Measurements from ENCODE around the gene THTPA. TPM values are rescaled to one million over a fixed set of nuclear protein-coding genes. Genes with fewer than 3 reads are reported as not detected.

The THTPA gene
- total and polyA plus RNA-seq, 2 of the 13 experiments (the other 11 are each of a cell fraction or from before 2014, with no cell fraction given), result 7.4 to 8.7 TPM

DNA sequence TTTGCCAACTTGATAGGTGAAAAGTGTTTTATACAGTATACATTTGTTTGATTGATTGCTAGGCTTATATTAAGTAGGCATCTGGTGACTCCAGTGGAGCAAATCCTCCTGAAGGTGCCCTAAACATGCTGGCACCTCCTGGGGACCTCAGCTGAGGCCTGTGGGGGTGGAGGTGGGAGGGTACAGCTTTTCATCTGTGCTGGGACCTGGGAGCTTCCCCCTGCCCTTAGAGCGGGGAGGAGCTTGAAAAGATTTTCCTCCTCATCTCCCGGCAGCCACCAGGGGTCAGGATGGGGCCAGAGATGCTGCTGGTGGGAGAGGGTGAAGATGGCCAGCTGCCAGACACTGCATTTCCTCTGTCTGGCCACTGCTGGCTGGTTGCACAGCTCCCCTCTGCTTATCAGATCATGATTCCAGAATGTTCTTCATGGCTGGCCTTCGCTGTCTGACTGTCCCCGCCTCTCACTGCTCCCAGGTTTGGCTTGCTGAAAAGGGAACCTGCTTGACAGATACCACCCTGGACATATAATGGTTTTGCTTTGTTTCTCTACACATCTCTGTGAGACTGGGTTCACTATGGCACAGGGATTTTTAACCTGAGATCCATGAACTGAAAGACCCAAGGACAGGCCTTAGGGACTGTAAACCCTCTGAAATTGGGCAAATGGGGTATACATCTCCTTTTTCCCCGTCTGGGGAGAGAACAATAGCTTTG lies 33.0 kb downstream of the THTPA start (continued):
- TF ChIP-seq, protein P1, sequence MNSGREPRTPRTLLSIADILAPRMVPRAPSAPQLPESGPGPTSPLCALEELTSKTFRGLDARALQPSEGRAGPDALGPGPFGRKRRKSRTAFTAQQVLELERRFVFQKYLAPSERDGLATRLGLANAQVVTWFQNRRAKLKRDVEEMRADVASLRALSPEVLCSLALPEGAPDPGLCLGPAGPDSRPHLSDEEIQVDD (CRISPR knock-in tag; IDR thresholded peaks at IDR 0.05; ENCODE audit: borderline replicate concordance), result peak; percentile 93
- TF ChIP-seq ARNTL (CRISPR knock-in tag; IDR thresholded peaks at IDR 0.05), result peak; percentile 67; the same call in 1 of the 2 replicates
- TF ChIP-seq GABPA (IDR thresholded peaks at IDR 0.05; ENCODE audit: low read depth, low read length), result no peak
- peak; percentile 51; the same call in 1 of the 2 replicates for TF ChIP-seq GABPA (CRISPR knock-in tag; IDR thresholded peaks at IDR 0.05; ENCODE audit: low read depth)
- TF ChIP-seq, protein P2, sequence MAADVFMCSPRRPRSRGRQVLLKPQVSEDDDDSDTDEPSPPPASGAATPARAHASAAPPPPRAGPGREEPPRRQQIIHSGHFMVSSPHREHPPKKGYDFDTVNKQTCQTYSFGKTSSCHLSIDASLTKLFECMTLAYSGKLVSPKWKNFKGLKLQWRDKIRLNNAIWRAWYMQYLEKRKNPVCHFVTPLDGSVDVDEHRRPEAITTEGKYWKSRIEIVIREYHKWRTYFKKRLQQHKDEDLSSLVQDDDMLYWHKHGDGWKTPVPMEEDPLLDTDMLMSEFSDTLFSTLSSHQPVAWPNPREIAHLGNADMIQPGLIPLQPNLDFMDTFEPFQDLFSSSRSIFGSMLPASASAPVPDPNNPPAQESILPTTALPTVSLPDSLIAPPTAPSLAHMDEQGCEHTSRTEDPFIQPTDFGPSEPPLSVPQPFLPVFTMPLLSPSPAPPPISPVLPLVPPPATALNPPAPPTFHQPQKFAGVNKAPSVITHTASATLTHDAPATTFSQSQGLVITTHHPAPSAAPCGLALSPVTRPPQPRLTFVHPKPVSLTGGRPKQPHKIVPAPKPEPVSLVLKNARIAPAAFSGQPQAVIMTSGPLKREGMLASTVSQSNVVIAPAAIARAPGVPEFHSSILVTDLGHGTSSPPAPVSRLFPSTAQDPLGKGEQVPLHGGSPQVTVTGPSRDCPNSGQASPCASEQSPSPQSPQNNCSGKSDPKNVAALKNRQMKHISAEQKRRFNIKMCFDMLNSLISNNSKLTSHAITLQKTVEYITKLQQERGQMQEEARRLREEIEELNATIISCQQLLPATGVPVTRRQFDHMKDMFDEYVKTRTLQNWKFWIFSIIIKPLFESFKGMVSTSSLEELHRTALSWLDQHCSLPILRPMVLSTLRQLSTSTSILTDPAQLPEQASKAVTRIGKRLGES (CRISPR knock-in tag; IDR thresholded peaks at IDR 0.05; ENCODE audit: borderline replicate concordance), result no peak
- no peak for TF ChIP-seq HNRNPLL (IDR thresholded peaks at IDR 0.05; ENCODE audit: low read depth, low read length, poor library complexity, severe bottlenecking)
- TF ChIP-seq, protein P3, sequence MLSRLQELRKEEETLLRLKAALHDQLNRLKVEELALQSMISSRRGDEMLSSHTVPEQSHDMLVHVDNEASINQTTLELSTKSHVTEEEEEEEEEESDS (CRISPR knock-in tag; IDR thresholded peaks at IDR 0.05; ENCODE audit: borderline replicate concordance), result peak; percentile 92; the same call in 1 of the 2 replicates
- TF ChIP-seq, protein P4, sequence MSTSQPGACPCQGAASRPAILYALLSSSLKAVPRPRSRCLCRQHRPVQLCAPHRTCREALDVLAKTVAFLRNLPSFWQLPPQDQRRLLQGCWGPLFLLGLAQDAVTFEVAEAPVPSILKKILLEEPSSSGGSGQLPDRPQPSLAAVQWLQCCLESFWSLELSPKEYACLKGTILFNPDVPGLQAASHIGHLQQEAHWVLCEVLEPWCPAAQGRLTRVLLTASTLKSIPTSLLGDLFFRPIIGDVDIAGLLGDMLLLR (CRISPR knock-in tag; IDR thresholded peaks at IDR 0.05), result peak; percentile 76; the same call in 1 of the 2 replicates
- TF ChIP-seq, protein P5, sequence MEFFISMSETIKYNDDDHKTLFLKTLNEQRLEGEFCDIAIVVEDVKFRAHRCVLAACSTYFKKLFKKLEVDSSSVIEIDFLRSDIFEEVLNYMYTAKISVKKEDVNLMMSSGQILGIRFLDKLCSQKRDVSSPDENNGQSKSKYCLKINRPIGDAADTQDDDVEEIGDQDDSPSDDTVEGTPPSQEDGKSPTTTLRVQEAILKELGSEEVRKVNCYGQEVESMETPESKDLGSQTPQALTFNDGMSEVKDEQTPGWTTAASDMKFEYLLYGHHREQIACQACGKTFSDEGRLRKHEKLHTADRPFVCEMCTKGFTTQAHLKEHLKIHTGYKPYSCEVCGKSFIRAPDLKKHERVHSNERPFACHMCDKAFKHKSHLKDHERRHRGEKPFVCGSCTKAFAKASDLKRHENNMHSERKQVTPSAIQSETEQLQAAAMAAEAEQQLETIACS (CRISPR knock-in tag; IDR thresholded peaks at IDR 0.05), result no peak
- peak; percentile 90 for TF ChIP-seq KLF9 (CRISPR knock-in tag; IDR thresholded peaks at IDR 0.05; ENCODE audit: low read depth)
- TF ChIP-seq, protein P6, sequence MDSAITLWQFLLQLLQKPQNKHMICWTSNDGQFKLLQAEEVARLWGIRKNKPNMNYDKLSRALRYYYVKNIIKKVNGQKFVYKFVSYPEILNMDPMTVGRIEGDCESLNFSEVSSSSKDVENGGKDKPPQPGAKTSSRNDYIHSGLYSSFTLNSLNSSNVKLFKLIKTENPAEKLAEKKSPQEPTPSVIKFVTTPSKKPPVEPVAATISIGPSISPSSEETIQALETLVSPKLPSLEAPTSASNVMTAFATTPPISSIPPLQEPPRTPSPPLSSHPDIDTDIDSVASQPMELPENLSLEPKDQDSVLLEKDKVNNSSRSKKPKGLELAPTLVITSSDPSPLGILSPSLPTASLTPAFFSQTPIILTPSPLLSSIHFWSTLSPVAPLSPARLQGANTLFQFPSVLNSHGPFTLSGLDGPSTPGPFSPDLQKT (CRISPR knock-in tag; IDR thresholded peaks at IDR 0.05; ENCODE audit: borderline replicate concordance), result no peak
- 0 out of 2 replicates have a peak, but pooled peaks have one; percentile 71 for TF ChIP-seq TBP (CRISPR knock-in tag; IDR thresholded peaks at IDR 0.05)
- peak; percentile 88 for TF ChIP-seq ZNF883 (CRISPR knock-in tag; IDR thresholded peaks at IDR 0.05; ENCODE audit: not compliant biosample characterization)
- no peak for TF ChIP-seq PCBP2 (optimal IDR thresholded peaks at IDR 0.05; ENCODE audit: low read depth, low read length, poor library complexity, severe bottlenecking)
- TF ChIP-seq SP5 (CRISPR knock-in tag; IDR thresholded peaks at IDR 0.05; ENCODE audit: borderline replicate concordance, low read depth), result peak; percentile 76
- no peak; the same call in 1 of the 2 replicates for TF ChIP-seq EHMT2 (IDR thresholded peaks at IDR 0.05; ENCODE audit: borderline replicate concordance, low read depth, low read length)
- TF ChIP-seq, protein P7, sequence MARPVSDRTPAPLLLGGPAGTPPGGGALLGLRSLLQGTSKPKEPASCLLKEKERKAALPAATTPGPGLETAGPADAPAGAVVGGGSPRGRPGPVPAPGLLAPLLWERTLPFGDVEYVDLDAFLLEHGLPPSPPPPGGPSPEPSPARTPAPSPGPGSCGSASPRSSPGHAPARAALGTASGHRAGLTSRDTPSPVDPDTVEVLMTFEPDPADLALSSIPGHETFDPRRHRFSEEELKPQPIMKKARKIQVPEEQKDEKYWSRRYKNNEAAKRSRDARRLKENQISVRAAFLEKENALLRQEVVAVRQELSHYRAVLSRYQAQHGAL (CRISPR knock-in tag; IDR thresholded peaks at IDR 0.05; ENCODE audit: not compliant biosample characterization), result no peak
- no peak for TF ChIP-seq HOXA7 (CRISPR knock-in tag; IDR thresholded peaks at IDR 0.05)
- TF ChIP-seq, protein P8, sequence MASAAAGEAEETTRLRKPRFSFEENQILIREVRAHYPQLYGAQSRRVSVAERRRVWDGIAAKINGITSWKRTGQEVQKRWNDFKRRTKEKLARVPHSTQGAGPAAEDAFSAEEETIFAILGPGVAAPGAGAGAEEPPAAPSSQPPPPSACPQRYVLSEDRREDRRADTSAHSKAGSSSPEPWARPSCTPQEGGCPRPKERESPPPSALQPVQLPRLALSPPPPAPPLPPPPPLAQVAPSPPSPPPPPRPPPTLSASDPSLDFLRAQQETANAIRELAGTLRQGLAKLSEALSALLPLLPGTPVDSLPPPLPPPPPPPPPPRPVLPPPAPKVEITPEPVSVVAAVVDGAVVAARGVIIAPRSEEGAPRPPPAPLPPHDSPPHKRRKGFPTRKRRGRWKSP (CRISPR knock-in tag; IDR thresholded peaks at IDR 0.05), result peak; percentile 88; the same call in 1 of the 2 replicates

All from HepG2 (cell line).